ENCODE data around the gene SMCR8. TPM values are rescaled to one million over a fixed set of nuclear protein-coding genes. Genes with fewer than 3 reads are reported as not detected.

Gene SMCR8
- total and polyA plus RNA-seq, 9 of the 15 experiments (the other 6 are each of a cell fraction or from before 2014, with no cell fraction given): 0.25 to 8.8 (median 4.9) TPM

DNA sequence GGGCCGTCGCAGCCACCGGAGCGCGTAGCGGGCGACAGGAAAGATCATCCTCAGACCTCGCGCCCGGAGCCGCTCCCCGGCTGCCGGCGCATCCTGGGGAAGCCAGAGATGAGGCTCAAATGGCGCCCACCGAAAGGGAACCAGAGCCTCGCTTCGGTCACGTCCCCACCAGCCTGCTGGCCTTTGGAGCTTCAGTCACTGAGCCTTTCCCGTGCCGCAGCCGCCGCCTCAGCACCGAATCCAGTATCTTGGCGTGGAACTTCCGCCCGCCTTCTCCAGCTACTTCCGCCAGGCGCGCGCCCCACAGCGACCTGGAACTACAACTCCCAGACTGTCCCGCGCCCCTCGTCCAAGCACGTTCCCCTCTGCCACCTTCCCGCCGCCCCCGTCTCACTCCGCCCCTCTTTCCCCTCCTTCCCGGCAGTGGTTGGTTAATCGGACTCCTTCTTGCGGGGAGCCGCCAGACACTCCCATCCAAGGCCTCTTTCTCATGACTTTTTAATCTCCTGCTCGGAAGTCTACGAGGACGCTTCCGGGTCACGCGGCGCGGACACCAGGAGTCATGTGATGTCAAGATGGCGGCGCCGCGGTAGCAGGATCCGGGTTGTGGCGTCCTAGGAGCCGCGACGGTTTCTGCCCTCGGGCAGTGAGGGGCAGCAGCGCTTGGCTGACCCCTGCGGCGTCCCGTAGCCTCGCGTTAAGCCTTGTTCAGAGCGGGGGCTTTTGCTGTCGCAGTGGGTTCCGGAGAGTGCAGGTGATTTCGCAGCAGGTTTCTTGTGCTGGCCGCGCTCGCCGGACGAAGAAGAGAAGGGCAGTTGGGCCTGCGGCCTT is at the start of gene SMCR8, which contains the start of gene TOP3A (continued):
- TF ChIP-seq, protein P1, sequence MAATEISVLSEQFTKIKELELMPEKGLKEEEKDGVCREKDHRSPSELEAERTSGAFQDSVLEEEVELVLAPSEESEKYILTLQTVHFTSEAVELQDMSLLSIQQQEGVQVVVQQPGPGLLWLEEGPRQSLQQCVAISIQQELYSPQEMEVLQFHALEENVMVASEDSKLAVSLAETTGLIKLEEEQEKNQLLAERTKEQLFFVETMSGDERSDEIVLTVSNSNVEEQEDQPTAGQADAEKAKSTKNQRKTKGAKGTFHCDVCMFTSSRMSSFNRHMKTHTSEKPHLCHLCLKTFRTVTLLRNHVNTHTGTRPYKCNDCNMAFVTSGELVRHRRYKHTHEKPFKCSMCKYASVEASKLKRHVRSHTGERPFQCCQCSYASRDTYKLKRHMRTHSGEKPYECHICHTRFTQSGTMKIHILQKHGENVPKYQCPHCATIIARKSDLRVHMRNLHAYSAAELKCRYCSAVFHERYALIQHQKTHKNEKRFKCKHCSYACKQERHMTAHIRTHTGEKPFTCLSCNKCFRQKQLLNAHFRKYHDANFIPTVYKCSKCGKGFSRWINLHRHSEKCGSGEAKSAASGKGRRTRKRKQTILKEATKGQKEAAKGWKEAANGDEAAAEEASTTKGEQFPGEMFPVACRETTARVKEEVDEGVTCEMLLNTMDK (IDR thresholded peaks at IDR 0.05; ENCODE audit: borderline replicate concordance, insufficient read depth, low read depth, low read length, poor library complexity, severe bottlenecking): no peak
- TF ChIP-seq IFI16 (CRISPR knock-in tag; IDR thresholded peaks at IDR 0.05) (no peak), MTA1 (IDR thresholded peaks at IDR 0.05; ENCODE audit: borderline replicate concordance) (peak; percentile 84), MEF2A (IDR thresholded peaks at IDR 0.05; ENCODE audit: control insufficient read depth, low read depth, low read length) (no peak), ZNF143 (CRISPR knock-in tag; IDR thresholded peaks at IDR 0.05) (peak; percentile 92), ZNF146 (CRISPR knock-in tag; IDR thresholded peaks at IDR 0.05; ENCODE audit: unreplicated experiment) (no peak), NR1H2 (CRISPR knock-in tag; IDR thresholded peaks at IDR 0.05) (no peak), ETV1 (tag; conservative IDR thresholded peaks at IDR 0.05; ENCODE audit: low read depth) (0 out of 2 replicates have a peak, but pooled peaks have one; percentile 33), HDAC6 (IDR thresholded peaks at IDR 0.05; ENCODE audit: low read depth, low read length) (no peak), HMGN3 (IDR thresholded peaks at IDR 0.05; ENCODE audit: borderline replicate concordance, extremely low read depth, insufficient read length, low read depth, low read length) (peak; percentile 11), NR4A1 (CRISPR knock-in tag; IDR thresholded peaks at IDR 0.05) (no peak), NR4A1 (tag; IDR thresholded peaks at IDR 0.05) (no peak), TGIF2 (CRISPR knock-in tag; IDR thresholded peaks at IDR 0.05) (no peak), ARID1B (IDR thresholded peaks at IDR 0.05) (no peak), PHTF2 (CRISPR knock-in tag; IDR thresholded peaks at IDR 0.05) (no peak)
- TF ChIP-seq, protein P2, sequence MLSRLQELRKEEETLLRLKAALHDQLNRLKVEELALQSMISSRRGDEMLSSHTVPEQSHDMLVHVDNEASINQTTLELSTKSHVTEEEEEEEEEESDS (CRISPR knock-in tag; IDR thresholded peaks at IDR 0.05): no peak
- TF ChIP-seq, protein P3, sequence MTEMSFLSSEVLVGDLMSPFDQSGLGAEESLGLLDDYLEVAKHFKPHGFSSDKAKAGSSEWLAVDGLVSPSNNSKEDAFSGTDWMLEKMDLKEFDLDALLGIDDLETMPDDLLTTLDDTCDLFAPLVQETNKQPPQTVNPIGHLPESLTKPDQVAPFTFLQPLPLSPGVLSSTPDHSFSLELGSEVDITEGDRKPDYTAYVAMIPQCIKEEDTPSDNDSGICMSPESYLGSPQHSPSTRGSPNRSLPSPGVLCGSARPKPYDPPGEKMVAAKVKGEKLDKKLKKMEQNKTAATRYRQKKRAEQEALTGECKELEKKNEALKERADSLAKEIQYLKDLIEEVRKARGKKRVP (CRISPR knock-in tag; IDR thresholded peaks at IDR 0.05): no peak
- TF ChIP-seq, protein P4, sequence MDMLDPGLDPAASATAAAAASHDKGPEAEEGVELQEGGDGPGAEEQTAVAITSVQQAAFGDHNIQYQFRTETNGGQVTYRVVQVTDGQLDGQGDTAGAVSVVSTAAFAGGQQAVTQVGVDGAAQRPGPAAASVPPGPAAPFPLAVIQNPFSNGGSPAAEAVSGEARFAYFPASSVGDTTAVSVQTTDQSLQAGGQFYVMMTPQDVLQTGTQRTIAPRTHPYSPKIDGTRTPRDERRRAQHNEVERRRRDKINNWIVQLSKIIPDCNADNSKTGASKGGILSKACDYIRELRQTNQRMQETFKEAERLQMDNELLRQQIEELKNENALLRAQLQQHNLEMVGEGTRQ (CRISPR knock-in tag; IDR thresholded peaks at IDR 0.05): peak; percentile 99
- TF ChIP-seq, protein P5, sequence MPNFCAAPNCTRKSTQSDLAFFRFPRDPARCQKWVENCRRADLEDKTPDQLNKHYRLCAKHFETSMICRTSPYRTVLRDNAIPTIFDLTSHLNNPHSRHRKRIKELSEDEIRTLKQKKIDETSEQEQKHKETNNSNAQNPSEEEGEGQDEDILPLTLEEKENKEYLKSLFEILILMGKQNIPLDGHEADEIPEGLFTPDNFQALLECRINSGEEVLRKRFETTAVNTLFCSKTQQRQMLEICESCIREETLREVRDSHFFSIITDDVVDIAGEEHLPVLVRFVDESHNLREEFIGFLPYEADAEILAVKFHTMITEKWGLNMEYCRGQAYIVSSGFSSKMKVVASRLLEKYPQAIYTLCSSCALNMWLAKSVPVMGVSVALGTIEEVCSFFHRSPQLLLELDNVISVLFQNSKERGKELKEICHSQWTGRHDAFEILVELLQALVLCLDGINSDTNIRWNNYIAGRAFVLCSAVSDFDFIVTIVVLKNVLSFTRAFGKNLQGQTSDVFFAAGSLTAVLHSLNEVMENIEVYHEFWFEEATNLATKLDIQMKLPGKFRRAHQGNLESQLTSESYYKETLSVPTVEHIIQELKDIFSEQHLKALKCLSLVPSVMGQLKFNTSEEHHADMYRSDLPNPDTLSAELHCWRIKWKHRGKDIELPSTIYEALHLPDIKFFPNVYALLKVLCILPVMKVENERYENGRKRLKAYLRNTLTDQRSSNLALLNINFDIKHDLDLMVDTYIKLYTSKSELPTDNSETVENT (CRISPR knock-in tag; IDR thresholded peaks at IDR 0.05): peak; percentile 37; the same call in 1 of the 2 replicates
- TF ChIP-seq, protein P6, sequence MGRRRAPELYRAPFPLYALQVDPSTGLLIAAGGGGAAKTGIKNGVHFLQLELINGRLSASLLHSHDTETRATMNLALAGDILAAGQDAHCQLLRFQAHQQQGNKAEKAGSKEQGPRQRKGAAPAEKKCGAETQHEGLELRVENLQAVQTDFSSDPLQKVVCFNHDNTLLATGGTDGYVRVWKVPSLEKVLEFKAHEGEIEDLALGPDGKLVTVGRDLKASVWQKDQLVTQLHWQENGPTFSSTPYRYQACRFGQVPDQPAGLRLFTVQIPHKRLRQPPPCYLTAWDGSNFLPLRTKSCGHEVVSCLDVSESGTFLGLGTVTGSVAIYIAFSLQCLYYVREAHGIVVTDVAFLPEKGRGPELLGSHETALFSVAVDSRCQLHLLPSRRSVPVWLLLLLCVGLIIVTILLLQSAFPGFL (CRISPR knock-in tag; IDR thresholded peaks at IDR 0.05): no peak

Data from K562 (cell line).